Fibroblast of lung (primary cell): ENCODE data around the gene ZNF341. TPM values are rescaled to one million over a fixed set of nuclear protein-coding genes. Genes with fewer than 3 reads are reported as not detected.

Experiments used
- DNase-seq, 2 donors: peaks; one replicate each; pipeline versions ENCODE4 v3.0.0 to v3.0.0-alpha.2; 2010; ENCODE audit warnings: low read depth in 2 of 2
- H2AFZ ChIP-seq: 2 replicates; pipeline ENCODE4 v1.5.1; 2012; ENCODE audit warnings: low read length, control low read depth, inconsistent platforms
- H3K27ac ChIP-seq: 2 replicates; pipeline ENCODE4 v1.5.1; 2011; ENCODE audit warnings: low read length, control low read depth; ENCODE audit not compliant: insufficient read depth
- H3K27me3 ChIP-seq: 2 replicates; pipeline ENCODE4 v1.5.1; 2011; ENCODE audit warnings: mild to moderate bottlenecking, low read length; ENCODE audit not compliant: control insufficient read depth, insufficient read depth
- H3K36me3 ChIP-seq: 2 replicates; pipeline ENCODE4 v1.5.1; 2011; ENCODE audit warnings: low read length; ENCODE audit not compliant: control insufficient read depth, insufficient read depth
- H3K4me1 ChIP-seq: 2 replicates; pipeline ENCODE4 v1.5.1; 2011; ENCODE audit warnings: low read length; ENCODE audit not compliant: control insufficient read depth, insufficient read depth; ENCODE audit errors: extremely low read depth
- H3K4me2 ChIP-seq: 2 replicates; pipeline ENCODE4 v1.5.1; 2011; ENCODE audit warnings: low read length, control low read depth; ENCODE audit not compliant: insufficient read depth; ENCODE audit errors: extremely low read depth
- H3K4me3 ChIP-seq, 4 experiments: fragments of 200-600 bp in 1 of 4; sonication (generic) in 1 of 4; replicated peaks in 1 of 4; 2 replicates each; pipeline ENCODE4 v1.5.1; 2011 to 2016; ENCODE audit warnings: low read length in 4 of 4, low read depth in 3 of 4, mild to moderate bottlenecking in 3 of 4, control low read depth in 2 of 4, inconsistent platforms in 1 of 4, mixed read lengths in 1 of 4; ENCODE audit not compliant: insufficient read depth in 1 of 4; ENCODE audit errors: control extremely low read depth in 1 of 4
- H3K79me2 ChIP-seq: 2 replicates; pipeline ENCODE4 v1.5.1; 2012; ENCODE audit warnings: mild to moderate bottlenecking, low read length, inconsistent platforms; ENCODE audit not compliant: control insufficient read depth, insufficient read depth
- H3K9ac ChIP-seq: 2 replicates; pipeline ENCODE4 v1.5.1; 2011; ENCODE audit warnings: mild to moderate bottlenecking, low read length, control low read depth; ENCODE audit not compliant: insufficient read depth
- H3K9me3 ChIP-seq: 2 replicates; pipeline ENCODE4 v1.5.1; 2012; ENCODE audit warnings: low read depth, low read length; ENCODE audit not compliant: control insufficient read depth, insufficient read depth
- H4K20me1 ChIP-seq: 2 replicates; pipeline ENCODE4 v1.5.1; 2011; ENCODE audit warnings: low read length; ENCODE audit not compliant: control insufficient read depth, insufficient read depth; ENCODE audit errors: extremely low read depth
- CTCF ChIP-seq, 2 donors: IDR thresholded peaks in 1 of 2; conservative IDR thresholded peaks in 1 of 2; 1 replicate in 1 of 2; 2 replicates in 1 of 2; pipeline ENCODE4 v1.5.1; 2011 to 2012; ENCODE audit warnings: low read length in 2 of 2, control low read depth in 1 of 2, inconsistent platforms in 1 of 2, low read depth in 1 of 2, mild to moderate bottlenecking in 1 of 2
- EZH2 ChIP-seq: IDR thresholded peaks from 2 replicates; pipeline ENCODE4 v1.5.1; 2012; ENCODE audit warnings: low read length, control low read depth, mild to moderate bottlenecking; ENCODE audit errors: missing control alignments
- polyA plus RNA-seq, 2 donors: library from polyadenylated mRNA; depleted of rRNA in 1 of 2; stranded (reverse) in 1 of 2; unstranded in 1 of 2; fragments of >200 nt; gene quantifications; 2 replicates each; pipeline ENCODE4 v1.2.1, GENCODE V29; 2011 to 2012; ENCODE audit warnings: missing spikeins in 1 of 2
- total RNA-seq: library from RNA; depleted of rRNA; stranded (reverse); fragments of >200 nt; gene quantifications from 2 replicates; pipeline ENCODE4 v1.2.1, GENCODE V29; 2014

The ZNF341 gene
- total and polyA plus RNA-seq, 2 donors (not counting 1 experiment from before 2014, with no cell fraction given) = 0.99 to 1.1 TPM

GRCh38 chr20:33777816-33778215 is 46.0 kb downstream of the ZNF341 start:
- H4K20me1 ChIP-seq = no peaks in the 10 kb centered on the region

GRCh38 chr20:33781133-33781532 is 49.3 kb downstream of the ZNF341 start:
- H3K36me3 ChIP-seq = no peaks in the 10 kb centered on the region
- no peak overlapping the region for H3K4me3 ChIP-seq
- H3K27me3 ChIP-seq = no peaks in the 10 kb centered on the region
- H2AFZ ChIP-seq = no peak overlapping the region
- no peaks in the 10 kb centered on the region for H3K9me3 ChIP-seq
- no peak for DNase-seq
- no peaks in the 10 kb centered on the region for H3K4me1 ChIP-seq
- TF ChIP-seq EZH2 = no peak
- no peak for TF ChIP-seq CTCF (conservative IDR thresholded peaks at IDR 0.05 in 1 of 2, IDR thresholded peaks at IDR 0.05 in 1 of 2; ENCODE audit: low read depth in 1 of 2, low read length in 2 of 2)
- H4K20me1 ChIP-seq = no peaks in the 10 kb centered on the region
- H3K9ac ChIP-seq = no peak overlapping the region
- no peak overlapping the region for H3K4me2 ChIP-seq
- no peak overlapping the region for H3K27ac ChIP-seq
- no peaks in the 10 kb centered on the region for H3K79me2 ChIP-seq

More at GRCh38 chr20:33777816-33778215, 46.0 kb downstream of the ZNF341 start:
- H3K9me3 ChIP-seq = no peaks in the 10 kb centered on the region
- H2AFZ ChIP-seq = no peak overlapping the region
- no peak overlapping the region for H3K4me2 ChIP-seq
- no peak for DNase-seq
- H3K4me3 ChIP-seq = no peak overlapping the region
- TF ChIP-seq CTCF (conservative IDR thresholded peaks at IDR 0.05 in 1 of 2, IDR thresholded peaks at IDR 0.05 in 1 of 2; ENCODE audit: low read depth in 1 of 2, low read length in 2 of 2) = no peak
- TF ChIP-seq EZH2 = no peak
- no peak overlapping the region for H3K27ac ChIP-seq
- no peaks in the 10 kb centered on the region for H3K79me2 ChIP-seq
- H3K27me3 ChIP-seq = no peaks in the 10 kb centered on the region
- no peaks in the 10 kb centered on the region for H3K4me1 ChIP-seq
- H3K36me3 ChIP-seq = no peaks in the 10 kb centered on the region
- no peak overlapping the region for H3K9ac ChIP-seq

- no peak overlapping the region for H3K9ac ChIP-seq
- H2AFZ ChIP-seq = no peak overlapping the region
- no peak for TF ChIP-seq EZH2
- no peak for TF ChIP-seq CTCF (conservative IDR thresholded peaks at IDR 0.05 in 1 of 2, IDR thresholded peaks at IDR 0.05 in 1 of 2; ENCODE audit: low read depth in 1 of 2, low read length in 2 of 2)
- H3K4me2 ChIP-seq = no peak overlapping the region
- no peak for DNase-seq
- no peaks in the 10 kb centered on the region for H3K27me3 ChIP-seq
- no peak overlapping the region for H3K4me3 ChIP-seq
- H3K4me1 ChIP-seq = no peaks in the 10 kb centered on the region
- H3K36me3 ChIP-seq = no peaks in the 10 kb centered on the region
- no peak overlapping the region for H3K27ac ChIP-seq
- H4K20me1 ChIP-seq = no peaks in the 10 kb centered on the region
- no peaks in the 10 kb centered on the region for H3K79me2 ChIP-seq
- H3K9me3 ChIP-seq = no peaks in the 10 kb centered on the region
These were observed 50.1 kb downstream of the ZNF341 start for GRCh38 chr20:33781945-33782344.
